PC-9 (cell line): Measurements from ENCODE around the gene ZNRF1.

Source experiments
- EZH2 ChIP-seq: fragments of 200-600 bp; sonication (generic); IDR thresholded peaks from 2 replicates; pipeline ENCODE4 v1.8.0; 2017; ENCODE audit warnings: antibody characterized with exemption, low read depth
- TF ChIP-seq, protein P1 (sequence below): fragments of 200-600 bp; sonication (generic); conservative IDR thresholded peaks from 2 replicates; pipeline ENCODE4 v1.6.1; 2017; ENCODE audit warnings: mixed run types, antibody characterized with exemption, mild to moderate bottlenecking, moderate library complexity

DNA sequence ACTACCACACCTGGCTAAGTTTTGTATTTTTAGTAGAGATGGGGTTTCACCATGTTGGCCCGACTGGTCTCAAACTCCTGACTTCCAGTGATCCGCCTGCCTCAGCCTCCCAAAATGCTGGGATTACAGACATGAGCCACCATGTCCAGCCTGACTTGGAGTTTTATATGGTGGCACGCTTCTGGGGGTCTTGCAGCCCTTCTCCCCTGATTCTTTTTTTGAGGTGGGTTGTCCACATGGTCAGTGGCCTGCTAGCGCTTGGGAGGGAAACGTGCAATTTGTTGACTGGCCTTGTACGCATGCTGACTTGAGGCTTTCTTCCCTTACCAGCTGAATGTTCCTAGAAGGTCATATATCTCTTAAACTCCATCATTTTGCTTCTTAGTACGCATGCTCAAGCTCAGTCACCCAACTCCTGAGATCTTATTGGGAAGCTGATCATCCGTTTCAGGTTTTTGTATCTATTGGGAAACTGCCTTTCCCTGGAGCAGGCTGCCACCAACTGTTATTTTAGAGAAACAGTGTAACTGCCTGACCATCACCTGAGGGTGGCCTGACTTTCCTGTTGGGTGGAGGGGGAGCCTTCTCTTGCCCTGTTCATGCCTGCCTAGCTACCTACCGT, 131.4 kb downstream of the ZNRF1 start:
- TF ChIP-seq, protein P1, sequence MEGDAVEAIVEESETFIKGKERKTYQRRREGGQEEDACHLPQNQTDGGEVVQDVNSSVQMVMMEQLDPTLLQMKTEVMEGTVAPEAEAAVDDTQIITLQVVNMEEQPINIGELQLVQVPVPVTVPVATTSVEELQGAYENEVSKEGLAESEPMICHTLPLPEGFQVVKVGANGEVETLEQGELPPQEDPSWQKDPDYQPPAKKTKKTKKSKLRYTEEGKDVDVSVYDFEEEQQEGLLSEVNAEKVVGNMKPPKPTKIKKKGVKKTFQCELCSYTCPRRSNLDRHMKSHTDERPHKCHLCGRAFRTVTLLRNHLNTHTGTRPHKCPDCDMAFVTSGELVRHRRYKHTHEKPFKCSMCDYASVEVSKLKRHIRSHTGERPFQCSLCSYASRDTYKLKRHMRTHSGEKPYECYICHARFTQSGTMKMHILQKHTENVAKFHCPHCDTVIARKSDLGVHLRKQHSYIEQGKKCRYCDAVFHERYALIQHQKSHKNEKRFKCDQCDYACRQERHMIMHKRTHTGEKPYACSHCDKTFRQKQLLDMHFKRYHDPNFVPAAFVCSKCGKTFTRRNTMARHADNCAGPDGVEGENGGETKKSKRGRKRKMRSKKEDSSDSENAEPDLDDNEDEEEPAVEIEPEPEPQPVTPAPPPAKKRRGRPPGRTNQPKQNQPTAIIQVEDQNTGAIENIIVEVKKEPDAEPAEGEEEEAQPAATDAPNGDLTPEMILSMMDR: no peak
- no peak for TF ChIP-seq EZH2
